OCI-M2 (cell line): Measurements from ENCODE around the gene MICAL3.
"Not testable (repeated sequence)": the region's sequence is repeated elsewhere in the genome, so short reads cannot be mapped to it uniquely, and the experiment has no call there.

Source experiments
- DNase-seq: peaks from one replicate; lab custom pipeline; 2025; ENCODE audit not compliant: unreplicated experiment; lab: John Stamatoyannopoulos, UW

Gene MICAL3, protein sequence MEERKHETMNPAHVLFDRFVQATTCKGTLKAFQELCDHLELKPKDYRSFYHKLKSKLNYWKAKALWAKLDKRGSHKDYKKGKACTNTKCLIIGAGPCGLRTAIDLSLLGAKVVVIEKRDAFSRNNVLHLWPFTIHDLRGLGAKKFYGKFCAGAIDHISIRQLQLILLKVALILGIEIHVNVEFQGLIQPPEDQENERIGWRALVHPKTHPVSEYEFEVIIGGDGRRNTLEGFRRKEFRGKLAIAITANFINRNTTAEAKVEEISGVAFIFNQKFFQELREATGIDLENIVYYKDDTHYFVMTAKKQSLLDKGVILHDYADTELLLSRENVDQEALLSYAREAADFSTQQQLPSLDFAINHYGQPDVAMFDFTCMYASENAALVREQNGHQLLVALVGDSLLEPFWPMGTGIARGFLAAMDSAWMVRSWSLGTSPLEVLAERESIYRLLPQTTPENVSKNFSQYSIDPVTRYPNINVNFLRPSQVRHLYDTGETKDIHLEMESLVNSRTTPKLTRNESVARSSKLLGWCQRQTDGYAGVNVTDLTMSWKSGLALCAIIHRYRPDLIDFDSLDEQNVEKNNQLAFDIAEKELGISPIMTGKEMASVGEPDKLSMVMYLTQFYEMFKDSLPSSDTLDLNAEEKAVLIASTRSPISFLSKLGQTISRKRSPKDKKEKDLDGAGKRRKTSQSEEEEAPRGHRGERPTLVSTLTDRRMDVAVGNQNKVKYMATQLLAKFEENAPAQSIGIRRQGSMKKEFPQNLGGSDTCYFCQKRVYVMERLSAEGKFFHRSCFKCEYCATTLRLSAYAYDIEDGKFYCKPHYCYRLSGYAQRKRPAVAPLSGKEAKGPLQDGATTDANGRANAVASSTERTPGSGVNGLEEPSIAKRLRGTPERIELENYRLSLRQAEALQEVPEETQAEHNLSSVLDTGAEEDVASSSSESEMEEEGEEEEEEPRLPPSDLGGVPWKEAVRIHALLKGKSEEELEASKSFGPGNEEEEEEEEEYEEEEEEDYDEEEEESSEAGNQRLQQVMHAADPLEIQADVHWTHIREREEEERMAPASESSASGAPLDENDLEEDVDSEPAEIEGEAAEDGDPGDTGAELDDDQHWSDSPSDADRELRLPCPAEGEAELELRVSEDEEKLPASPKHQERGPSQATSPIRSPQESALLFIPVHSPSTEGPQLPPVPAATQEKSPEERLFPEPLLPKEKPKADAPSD (N-terminal part only)

DNA sequence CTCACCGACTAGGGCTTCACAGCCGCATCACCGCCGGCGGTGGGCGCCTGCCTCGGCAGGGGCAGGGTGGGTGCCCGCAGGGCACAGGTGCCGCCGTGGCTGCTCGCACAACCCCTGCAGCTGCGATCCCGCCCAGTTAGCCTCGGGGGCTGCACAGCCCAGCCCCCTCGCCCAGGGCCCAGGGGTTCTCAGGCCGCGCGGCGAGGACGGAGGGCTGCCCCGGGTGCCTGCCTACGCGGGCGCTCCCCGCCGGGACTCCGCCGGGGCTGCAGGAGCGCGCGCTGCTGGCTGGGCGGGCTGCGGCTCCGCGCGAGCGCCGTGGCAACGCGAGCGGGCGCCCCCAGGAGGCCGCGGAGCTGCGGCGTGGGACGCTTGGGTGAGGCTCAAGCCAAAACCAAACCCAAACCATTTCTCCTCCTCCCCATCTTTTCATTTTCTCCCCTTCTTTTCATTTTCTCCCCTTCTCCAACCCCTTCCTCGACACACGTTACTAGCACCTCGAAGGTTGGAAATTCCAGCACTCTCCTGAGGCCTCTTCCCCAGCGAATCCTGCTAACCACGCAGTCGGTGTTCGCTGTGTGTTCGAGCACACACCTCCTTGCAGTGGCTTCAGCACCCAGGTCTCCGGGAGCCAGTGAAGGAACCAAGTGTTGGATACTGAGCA is at the start of gene MICAL3:
Gene MICAL3 (minus strand): TSS at position 286 of the 664 bp plus-strand sequence. CDS start 117,749 bp downstream, outside the sequence.
- no peak for DNase-seq

DNA sequence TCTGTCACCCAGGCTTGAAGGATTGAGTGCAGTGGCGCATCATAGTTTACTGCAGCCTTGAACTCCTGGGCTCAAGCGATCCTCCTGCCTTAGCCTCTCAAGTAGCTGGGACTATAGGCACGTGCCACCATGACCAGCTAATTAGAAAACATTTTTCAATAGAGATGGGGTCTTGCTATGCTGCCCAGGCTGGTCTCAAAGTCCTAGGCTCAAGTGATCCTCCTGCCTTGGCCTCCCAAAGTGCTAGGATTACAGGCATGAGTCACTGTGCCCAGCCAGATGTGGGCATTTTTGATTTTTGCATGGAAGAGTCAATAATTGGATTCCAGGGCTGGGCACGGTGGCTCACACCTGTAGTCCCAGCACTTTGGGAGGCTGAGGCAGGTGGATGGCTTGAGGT is 49.6 kb upstream of the MICAL3 start:
- not testable (repeated sequence) for DNase-seq

DNA sequence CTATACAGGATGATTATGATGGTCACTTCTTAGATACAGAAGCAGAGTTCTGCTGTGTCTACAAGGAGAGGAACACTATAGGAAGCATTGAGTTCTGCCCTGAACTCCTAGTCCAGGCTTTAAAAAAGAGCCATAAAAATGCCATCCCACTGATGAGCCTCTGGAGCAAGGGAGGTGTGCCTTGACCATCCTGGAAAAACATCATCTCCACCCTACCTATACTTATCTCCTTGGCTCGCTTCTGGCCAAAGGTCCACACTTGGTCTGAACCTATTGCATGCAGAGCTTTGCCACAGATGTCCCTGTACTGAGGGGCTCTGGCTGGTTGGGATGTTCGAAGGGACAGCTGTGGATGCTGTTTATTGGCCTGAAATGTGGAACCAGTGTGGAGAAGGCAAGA is 49.1 kb upstream of the MICAL3 start:
- no peak for DNase-seq

DNA sequence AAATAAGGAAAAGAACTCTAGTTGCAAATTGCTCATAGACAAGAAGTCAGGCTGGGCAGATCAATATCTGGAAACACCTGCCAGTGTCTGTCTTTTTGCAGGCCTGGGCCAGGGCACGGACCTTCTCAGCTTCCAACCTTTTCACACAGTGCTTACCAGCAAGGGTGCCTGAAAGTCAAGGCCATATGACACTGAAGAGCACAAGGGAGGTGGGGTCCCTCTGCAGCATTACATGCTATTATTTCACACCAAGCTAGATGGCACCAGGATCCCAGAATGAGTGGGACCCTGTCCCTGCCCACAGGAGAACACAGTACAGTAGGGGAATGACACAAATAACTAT is 47.6 kb upstream of the MICAL3 start:
- DNase-seq, result no peak

DNA sequence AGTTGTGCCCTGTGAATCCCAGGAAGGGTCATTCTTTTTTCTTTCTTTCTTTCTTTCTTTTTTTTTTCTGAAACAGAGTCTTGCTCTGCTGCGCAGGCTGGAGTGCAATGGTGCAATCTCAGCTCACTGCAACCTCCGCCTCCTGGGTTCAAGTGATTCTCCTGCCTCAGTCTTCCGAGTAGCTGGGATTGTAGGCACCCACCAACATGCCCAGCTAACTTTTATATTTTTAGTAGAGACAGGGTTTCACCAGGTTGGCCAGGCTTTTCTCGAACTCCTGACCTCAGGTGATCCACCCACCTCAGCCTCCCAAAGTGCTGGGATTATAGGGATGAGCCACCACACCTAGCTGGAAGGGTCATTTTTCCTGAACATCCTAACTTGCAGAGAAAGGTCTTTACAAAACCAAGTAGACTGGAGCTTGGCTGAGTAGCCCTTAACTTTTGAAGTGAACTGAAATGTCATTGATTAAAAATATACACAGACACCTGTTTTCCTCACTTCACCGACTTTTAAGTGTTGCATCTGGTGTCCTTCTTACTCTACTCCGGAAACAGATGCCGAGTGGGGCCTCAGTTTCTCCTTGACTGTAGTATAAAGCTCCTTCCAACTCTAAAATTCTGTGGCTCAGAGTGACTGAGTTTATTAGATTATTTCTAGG is 47.1 kb upstream of the MICAL3 start:
- not testable (repeated sequence) for DNase-seq

DNA sequence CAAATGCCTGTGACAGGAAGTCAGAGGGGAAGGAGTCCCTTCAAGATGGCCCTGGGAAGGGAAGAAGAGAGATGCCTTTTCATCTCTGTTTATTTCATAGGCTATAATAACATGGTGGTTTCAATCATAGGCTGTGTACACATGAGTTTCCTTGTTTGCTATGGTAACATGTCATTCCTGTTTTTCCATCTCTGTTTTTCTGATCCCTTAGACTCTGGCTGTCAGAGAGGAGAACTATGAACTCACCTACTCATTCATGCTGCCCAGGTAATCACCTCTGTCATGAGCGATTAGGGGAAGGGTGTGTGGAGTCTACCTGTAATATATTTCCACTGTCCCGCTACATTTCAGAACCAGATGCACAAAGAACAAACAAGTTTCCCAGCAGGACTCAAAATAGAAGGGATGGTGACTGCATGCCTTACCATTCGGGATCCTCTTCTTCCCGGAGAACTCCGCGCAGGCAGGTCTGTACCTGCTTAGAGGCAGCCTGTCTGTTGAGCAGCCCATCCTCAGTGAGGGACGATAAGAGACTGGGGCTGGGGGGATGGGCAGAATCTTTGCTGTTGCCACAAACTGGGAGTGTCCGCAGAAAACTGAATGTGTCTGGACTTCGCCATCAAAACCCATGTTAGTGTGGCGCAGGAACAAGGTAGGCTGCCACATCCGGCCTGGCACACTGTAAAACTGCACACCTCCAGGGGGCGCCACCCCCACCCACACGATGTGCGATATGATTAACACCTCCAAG is 46.4 kb upstream of the MICAL3 start:
- DNase-seq, result no peak

DNA sequence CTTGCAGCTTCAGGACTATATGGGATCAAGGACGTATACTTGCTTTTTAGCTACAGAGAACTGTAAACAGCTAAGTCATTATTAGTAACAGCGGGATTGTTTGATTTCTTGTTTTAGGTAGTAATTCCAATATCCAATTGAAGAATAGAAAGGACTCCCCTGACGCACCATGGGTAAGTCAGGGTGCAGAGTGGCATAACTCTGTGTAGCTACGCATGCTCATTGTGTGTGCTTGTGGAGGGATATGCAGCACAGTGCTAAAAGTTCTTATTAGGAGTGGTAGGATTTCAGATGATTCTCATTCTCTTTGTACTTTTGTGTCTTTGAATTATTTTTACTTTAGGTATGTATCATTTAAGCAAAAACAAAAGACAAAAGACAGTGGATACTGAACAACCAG is 45.7 kb upstream of the MICAL3 start:
- no peak for DNase-seq

DNA sequence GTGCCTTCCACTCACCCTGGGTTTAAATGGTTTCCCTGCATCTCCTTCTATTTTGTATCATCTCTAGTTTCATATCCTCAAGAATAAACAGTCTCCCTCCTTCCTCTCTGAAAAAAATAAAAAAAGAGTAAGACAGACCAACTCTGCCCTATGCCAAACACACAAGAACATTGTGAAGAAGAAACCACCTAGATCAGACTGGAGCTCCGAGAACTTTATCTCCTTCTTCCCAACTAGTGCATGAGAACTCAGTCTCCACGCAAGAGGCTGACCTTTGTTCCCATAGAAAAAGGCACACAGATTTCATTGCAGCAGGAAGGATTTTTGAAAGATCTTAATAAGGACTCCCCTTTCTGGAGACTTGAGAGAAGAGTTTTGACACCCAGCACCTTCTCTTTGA is 44.7 kb upstream of the MICAL3 start:
- no peak for DNase-seq

DNA sequence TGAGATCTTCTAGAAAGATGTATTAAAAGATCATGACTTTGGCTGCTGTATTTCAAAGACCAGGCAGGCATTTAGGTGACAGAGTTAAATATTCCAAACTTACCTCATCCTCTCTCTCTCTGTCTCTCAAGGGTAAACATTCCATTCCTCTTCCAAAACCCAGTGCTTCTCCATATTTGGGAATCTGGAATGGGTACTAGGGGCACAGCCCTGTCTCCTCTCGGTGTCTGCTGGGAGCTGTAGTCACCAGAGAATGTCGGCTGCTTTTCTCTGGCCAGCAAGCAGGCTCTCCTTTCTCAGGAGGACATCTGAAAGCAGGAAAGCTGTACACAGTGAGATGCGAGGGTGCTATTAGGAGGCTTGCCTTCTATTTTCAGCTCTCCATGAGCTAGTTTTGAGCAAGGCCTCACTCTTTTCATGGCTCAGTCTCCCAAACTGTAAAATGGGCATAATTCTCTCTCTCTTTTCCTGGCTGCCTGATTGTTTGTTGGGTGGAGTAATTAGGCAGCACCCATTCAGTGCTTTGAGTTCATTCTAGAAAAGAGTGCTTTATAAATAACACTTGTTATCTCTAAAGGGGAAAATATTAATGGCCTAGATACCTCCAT is 44.1 kb upstream of the MICAL3 start:
- no peak for DNase-seq

DNA sequence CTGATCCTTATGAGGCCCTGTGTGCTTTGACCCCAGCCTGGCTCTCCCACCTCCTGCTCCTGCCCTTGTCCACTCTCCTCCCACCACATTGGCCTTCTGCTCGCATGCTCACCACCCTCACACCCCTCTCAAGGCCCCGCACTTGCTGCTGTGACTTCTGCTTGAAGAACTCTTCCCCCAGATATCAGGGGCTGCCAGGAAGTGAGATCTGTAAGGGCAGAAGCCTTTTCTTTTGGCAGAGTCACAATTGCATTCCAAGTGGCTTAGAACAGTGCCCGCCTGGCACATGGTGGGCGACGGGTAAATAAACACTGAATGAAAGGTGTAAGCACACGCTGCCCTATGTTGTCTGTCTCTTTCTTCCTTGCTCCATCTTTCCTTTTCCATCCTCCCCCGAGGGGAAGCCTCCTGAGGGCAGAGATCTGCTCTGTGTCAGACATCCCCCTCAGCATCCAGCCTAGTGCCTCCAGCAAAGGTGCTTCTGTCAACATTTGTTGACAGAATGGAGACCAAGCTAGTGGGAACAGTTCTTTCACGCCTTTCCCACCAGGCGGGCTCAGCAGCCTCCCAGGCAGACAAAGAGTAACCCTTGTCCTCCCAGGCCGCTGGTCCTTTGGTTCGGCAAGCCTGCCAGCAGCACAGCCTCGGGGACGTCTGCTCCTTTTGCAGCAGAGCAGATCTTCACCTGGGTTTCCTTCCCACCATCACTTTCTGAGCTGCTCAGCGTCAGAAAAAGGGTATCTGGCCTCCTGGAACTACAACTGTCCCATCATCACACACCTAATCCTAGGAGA is 43.4 kb upstream of the MICAL3 start:
- DNase-seq, result no peak

DNA sequence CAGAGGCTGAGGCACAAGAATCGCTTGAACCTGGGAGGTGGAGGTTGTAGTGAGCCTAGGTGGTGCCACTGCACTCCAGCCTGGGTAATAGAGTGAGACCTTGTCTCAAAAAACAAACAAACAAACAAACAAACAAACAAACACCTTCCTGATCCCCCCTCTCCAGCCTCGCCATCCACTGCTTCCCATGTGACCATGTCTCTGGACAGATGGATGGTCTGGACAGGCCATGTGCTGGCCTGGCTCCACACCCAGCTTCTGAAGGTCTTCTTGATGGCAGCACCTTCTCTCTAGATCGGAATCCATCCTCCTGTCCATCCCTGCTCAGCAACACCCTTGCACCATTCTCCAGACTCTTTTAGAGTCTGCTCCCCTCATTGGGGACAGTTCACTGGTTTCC is 42.8 kb upstream of the MICAL3 start:
- no peak for DNase-seq

DNA sequence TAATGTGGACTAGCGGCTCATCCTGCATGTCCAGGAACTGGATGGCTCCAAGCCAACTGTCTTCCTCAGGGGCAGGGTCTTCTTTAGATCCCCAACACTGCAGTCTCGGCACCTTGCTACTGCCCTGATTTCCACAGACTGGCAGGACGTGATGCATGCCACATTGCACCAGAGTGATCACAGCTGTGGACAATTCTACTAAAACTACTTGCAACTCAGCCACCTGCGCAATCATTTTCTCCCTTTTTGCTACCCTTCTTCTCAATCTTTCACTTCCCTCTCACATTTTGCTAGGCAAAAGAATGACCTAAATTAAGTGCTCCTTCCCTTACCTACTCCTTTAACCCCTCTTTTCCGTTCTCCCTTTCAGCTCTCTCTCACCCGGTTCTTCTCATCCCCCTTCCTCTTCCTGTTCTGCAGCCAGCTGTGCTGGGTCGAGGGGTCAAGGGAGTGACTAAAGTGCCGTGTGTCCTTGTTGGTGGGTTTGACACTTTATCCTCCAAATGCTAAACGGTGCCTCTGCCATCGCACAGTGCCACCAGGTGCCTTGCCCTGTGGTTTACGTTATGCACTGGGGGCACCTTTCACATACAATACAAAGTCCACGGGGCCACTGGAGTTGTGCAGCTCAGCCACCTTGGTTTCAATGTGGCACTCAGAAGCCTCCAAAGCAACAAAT is 42.0 kb upstream of the MICAL3 start:
- no peak for DNase-seq

DNA sequence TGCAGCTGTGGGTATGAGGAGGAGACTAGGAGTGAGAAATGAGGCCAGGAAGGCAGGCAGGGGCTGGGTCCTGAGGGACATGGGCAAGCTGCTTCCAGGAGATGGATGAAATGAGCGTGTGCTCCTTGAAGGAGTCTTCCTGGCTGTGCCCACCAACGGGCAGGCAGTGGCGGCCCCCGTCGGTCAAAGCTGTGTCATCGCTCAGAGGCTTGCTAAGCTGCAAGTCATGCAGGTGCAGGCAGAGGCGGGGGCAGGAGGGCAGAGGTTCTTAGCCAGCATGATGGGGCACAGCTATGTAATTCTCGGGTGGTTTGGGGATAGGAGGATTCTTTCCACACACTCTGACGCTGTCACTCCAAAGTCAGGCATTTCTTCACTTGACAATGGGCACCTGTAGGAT is 40.9 kb upstream of the MICAL3 start:
- no peak for DNase-seq

DNA sequence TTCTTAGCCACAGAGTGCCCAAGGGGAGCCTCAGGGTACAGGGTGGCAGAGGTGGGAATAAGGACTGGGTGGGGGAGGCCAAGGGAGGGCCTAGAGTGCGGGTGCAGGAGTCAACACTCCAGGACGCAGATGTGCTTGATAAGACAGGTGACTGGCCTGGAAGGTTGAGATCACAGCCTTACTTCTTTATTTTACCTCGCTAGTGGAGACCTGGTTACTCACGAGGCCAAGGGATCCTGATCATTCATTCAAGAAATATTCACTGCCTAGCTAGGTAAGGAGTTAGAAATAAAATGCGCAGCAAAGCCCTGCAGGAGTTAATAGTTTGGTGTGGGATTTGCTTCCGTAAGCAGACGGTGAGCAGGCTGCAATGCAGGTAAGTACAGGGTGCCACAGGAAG is 40.3 kb upstream of the MICAL3 start:
- no peak for DNase-seq

DNA sequence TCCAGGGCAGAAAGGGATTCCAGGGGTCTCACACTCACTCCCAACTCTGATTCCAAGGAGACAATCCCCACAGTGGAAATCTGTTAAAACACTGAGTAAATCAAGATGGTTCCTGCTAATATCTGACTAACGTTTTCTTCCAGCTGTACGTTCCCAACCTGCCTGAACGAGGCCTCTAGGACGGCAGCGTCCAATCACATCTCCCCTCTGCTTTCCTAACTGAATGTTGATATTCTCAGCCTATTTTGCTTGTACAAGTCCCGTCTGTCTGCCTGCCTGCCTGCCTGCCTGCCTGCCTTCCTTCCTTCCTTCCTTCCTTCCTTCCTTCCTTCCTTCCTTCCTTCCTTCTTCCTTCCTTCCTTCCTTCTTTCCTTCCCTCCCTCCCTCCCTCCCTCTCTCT is 39.4 kb upstream of the MICAL3 start:
- not testable (repeated sequence) for DNase-seq

DNA sequence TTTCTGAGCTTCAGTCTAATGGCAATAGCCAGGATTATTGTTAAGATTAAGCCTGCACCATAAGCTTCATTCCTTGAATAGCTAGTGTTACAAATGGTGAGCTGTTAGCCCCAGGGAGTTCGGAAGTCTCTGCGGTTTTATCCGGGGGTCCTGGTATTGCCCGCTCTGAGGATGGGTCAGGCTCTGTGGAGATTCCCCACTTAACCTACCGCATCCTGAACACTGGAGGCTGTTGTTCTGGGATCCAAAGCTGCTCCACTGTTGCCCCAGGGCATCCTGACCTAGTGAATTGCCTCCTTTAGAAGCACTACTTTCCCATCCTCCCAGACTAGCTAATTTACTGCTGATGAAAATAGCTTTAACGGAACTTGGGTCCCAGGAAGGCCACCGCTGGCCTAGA is 38.9 kb upstream of the MICAL3 start:
- no peak for DNase-seq

DNA sequence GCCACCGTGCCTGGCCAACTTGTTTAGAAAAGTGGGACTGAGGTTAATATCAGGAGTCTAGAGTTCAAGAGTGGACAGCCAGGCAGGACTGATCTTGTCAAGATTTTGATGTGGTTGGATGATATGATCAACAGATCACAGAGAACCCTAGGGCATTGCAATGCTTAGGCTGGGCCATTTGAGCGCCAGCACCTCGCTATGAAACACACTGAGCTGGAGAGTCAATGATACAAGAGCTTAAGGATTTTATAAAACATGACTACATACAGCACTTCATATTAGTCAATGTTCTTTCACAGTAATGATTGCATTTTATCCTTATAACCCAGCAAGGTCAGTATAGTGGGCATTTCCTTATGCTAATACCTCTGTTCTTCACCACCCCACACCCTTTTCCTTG is 38.1 kb upstream of the MICAL3 start:
- no peak for DNase-seq
